Amniotic stem cell (primary cell): Measurements from ENCODE around the gene DENND1A.
"Not testable (repeated sequence)": the region's sequence is repeated elsewhere in the genome, so short reads cannot be mapped to it uniquely, and the experiment has no call there.

Source experiments
- DNase-seq: peaks from one replicate; lab custom pipeline; 2025; lab: John Stamatoyannopoulos, UW

Gene DENND1A, protein sequence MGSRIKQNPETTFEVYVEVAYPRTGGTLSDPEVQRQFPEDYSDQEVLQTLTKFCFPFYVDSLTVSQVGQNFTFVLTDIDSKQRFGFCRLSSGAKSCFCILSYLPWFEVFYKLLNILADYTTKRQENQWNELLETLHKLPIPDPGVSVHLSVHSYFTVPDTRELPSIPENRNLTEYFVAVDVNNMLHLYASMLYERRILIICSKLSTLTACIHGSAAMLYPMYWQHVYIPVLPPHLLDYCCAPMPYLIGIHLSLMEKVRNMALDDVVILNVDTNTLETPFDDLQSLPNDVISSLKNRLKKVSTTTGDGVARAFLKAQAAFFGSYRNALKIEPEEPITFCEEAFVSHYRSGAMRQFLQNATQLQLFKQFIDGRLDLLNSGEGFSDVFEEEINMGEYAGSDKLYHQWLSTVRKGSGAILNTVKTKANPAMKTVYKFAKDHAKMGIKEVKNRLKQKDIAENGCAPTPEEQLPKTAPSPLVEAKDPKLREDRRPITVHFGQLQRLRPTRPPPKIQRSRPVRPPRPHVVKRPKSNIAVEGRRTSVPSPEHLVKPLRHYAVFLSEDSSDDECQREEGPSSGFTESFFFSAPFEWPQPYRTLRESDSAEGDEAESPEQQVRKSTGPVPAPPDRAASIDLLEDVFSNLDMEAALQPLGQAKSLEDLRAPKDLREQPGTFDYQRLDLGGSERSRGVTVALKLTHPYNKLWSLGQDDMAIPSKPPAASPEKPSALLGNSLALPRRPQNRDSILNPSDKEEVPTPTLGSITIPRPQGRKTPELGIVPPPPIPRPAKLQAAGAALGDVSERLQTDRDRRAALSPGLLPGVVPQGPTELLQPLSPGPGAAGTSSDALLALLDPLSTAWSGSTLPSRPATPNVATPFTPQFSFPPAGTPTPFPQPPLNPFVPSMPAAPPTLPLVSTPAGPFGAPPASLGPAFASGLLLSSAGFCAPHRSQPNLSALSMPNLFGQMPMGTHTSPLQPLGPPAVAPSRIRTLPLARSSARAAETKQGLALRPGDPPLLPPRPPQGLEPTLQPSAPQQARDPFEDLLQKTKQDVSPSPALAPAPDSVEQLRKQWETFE

DNA sequence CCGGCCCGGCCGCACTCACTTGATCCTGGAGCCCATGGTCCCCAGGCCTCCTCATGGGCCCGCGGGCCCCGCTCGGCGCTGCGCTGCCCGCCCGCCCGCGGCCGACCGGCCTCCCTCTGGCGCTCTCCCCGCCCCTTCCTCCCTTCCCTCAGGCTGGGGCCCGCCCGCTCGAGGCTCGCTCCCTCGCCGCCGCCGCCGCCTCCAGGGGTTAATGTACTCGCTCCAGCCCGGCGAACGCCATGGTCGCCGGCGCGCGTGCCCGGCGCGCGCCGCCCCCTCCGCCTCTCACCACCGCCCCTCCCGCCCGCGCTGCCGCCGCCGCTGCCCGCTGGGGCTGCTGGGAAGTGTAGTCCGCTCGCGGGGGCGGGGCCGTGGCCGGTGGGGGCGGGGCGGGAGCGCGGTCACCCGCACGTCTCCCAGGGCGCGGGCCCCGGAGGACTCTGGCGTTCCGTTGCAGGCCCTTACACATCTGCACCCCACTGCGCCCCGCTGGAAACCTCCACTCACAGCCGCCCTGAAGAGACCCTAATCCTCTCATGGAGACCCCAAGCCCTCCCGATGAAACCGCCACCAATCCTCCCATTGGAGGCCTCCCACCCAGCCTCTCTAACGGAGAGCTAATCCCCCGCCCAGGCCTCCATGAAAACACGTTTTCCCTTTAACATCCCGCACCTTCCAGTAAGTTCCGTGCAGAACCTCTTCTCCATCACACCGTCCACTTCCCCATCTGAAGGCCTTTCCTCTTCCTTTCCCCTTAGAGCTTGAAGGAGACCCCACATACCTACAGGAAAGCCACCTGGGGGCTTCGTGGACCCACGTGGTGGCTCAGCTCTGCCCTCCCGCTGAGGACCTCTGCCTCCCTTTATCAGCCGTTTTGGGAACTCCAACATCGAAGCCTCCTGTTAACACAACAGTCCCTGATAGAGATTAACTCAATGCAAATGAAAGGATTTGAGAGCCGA lies at the start of gene DENND1A:
Gene DENND1A (minus strand): TSS at position 257 of the 962 bp plus-strand sequence. CDS start 221 bp downstream, at position 36.
- DNase-seq = peak; percentile 74

DNA sequence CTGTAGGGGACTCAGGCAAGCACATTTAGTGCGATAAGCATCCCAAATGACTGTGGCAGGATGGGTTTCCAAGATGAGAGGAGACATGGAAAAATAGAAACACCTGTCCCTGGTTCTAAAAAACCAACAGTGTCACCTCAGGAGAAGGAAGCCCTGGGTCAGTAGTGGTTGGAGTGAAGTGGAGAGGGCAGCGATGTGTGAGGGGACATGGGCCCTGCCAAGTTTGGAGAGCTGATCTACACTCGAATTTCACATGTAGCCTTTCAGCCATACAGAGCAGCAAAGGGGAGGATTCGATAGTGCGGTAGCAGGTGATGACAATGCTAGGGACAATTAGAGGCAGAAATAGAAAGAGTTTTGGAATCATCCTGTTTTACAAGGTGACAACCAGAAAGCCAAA lies 49.1 kb upstream of the DENND1A start:
- no peak for DNase-seq

DNA sequence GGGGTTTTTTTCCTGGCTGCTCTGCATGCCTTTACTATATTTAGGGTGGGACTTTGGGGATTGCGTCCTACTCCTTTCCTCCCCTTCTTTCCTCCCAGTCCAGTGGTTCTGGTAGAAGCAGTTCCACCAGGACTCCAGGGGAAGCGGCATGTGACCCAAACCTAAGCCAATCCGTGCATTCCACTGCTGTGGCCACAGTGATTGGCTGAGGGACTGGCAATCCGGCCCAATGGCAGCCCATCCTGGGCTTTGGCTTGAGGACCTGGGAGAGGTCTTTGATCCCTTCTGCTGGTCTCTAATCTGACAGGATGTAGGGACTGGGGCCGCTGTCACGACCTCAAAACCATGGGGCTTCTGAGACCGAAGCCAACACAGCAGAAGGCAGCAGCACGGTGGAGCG lies 46.7 kb upstream of the DENND1A start:
- not testable (repeated sequence) for DNase-seq

DNA sequence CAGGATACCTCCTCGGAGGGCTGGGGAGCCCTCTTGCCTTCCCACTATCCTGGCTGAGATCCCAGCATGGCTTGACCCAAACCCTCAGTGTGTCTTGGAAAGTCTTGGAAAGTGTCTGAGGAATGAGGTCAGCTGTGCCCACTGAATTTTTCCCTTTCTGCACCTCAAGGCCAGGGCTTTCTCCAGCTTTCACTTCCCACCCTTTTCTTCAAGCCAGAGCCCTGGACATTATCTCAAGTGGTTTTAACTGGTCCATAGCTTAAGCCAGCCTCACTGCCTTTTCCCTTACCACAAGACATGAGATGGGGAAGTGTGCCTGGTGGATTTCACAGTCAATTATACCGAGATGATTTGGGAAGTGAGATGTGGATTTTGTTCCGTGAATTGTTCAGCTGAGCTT lies 45.9 kb upstream of the DENND1A start:
- DNase-seq = no peak

DNA sequence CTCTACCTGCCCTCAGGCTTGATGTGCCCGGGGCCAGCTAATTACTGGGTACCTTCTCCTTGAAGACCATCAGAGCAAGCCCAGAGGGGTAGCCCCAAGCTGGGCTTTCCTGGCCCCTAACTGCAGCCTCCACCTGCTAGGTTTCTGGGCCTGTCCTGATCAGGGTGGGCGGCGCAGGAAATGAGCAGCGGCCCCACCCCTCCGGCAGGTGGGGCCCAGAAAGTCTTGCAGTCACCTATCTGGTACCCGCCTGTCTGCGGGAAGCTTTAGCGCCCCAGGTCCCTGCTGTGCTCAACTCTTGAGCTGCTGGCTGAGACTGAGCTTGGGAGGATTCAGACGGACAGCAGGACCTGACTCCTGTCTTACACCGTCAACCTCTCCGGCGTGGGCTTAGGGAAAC lies 44.5 kb upstream of the DENND1A start:
- no peak for DNase-seq

DNA sequence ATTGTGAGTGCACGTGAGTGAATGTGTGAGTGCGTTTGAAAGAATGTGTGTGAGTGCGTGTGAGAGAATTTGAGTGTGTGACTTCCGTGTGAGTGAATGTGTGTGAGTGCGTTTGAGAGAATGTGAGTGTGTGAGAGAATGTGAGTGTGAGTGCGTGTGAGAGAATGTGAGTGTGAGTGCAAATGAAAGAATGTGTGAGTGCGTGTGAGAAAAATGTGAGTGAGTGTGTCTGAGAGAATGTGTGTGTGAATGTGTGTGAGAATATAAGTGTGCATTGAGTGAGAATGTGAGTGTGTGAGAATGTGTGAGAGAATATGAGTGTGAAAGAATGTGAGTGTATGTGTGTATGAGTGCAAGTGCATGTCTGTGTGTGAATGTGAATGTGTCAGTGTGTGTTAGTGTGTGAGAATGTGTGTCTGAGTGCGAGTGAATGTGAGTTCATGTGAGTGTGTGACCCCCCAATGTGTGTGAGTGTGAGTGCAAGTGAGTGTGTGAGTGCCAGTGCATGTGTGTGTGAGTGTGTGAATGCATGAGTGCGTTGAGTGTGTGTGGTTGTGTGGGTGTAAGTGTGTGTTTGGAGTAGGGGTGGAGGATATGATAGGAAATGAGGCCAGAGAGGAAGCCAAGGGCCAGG lies 43.8 kb upstream of the DENND1A start:
- no peak for DNase-seq

DNA sequence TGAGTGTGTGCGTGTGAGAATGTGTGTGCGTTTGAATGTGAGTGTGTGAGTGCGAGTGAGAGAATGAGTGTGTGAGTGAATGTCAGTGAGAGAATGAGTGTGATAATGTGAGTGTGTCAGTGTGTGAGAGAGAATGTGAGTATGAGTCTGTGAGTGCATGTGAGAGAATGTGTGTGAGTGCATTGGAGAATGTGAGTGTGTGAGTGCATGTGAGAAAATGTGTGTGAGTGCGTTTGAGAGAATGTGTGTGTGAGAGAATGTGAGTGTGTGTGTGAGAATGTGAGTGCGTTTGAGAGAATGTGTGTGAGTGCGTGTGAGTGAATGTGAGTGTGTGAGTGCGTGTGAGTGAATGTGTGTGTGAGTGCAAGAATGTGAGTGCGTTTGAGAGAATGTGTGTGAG lies 42.7 kb upstream of the DENND1A start:
- no peak for DNase-seq

DNA sequence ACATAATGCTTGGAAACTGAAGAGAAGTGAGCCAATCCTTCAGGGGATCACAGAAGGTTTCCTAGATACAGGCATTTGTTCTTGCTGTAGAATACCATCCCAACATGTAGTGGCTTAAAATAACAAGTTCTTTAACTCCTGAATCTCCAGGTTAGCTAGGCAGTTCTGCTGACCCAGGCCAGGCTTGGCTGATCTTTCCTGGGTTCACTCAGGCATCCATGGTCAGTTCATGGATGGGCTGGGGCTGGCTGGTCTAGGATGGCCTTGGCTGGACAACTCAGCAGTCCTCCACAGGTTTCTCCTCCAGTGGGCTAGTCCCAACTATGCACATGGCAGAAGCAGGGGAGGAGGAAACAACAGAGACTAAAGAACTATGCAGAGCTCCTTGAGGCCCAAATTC lies 37.4 kb upstream of the DENND1A start:
- DNase-seq = no peak

DNA sequence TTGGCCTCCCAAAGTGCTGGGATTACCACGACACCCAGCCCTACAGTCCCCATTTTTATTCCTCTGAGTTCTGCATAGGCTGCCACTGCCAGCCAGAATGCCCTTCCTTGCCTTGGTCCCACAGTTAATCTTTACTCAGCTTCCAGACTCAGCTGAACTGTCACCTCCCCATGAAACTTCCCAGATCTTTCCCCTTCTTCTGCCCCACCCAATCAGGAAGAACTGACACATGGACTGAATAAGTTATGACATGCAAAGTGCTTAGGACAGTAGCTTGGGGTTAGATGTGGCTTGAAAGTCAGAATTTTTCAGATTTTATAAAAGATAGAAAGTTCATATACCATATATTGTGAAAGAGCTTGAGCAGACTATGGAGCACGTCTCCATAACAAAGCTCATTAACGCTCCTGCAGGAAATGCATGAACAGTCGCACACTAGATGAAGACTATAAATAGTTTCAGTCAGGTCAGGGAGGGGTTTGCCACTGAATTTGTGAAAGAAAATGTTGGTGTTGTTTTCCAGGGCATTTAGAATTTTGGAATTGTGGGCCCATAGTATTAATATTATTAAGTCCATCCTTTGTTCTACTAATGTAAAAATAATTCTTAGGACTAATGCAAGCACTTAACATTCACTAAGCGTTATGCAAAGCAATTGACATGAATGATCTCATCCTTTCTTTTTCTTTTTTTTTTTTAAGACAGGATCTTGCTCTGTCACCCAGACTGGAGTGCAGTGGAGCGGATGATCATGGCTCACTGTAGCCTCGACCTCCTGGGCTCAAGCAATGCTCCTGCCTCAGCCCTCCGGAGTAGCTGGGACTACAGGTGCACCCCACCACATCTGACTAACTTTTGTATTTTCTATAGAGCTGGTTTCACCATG lies 36.1 kb upstream of the DENND1A start:
- no peak for DNase-seq

DNA sequence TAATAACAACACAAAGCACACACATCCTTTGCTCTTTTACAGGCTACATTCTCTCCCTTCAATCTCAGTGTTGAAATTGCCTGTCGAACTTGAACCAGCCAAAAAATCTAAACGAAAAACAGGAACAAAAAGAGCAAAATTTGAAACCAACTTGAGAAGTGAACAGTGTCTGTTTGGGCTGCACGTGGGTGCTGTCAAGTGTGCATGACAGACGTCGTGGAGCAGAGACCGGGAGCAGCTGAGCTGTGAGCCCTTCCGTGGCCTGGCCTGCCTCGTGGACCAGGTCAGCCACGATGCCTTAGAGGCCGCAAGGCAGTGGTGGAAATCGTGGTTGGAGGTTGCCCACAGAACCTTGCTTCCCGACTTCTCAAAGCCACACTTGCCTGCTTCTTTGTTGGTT lies 34.8 kb upstream of the DENND1A start:
- DNase-seq = no peak

DNA sequence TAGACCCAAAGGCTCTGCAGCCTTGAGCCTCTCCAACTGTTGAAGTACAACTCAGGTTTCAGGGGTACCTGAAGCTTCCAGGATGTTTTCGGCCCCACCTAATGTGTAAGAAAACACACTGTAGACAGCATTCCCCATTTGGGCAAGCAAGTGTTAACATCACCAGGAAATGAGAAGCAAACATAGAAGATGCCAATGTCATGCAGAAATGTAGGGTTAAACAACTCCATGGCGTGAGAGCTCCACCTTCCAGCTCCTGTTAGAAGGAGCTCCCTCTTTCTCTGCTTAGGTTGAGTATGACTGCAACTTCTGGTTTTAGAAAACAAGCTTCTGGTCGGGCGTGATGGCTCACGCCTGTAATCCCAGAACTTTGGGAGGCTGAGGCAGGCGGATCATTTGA lies 31.0 kb upstream of the DENND1A start:
- no peak for DNase-seq

DNA sequence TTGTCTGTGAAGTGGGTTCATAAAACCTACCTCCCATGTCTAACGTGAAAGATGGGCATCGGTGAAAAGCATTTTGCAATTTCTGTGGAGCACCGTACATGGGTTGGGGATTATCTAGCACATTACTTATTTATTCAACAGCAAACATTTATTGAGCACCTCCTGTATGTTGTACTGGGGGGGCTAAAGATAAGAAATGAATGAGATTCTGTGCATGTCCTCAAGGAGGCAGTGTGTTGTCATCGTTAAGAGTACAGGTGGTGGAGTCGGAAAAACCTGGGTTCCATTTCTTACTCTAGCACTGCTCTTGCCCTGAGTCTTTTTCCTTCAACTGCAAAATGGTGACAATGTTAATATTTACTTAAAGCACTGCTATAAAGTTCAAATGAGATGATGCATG lies 30.4 kb upstream of the DENND1A start:
- no peak for DNase-seq

DNA sequence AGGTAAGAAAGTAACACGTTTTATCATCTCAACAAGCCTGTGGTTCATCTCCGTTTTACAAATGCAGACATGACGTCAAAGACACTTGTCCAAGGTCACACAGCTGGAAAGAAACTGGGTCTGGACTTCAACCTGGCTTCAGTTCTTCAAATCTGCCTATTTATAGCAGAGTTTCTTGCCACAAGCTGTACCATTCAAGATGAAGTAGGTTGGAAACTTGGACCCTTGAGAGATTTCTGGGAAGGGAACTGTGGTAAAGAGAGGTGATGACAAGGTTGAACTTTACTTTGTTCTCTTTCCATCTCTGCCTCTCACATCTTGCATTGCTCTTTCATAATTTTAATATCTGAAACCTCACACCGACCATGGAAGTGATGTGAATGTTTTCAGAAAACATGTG lies 29.9 kb upstream of the DENND1A start:
- DNase-seq = no peak

DNA sequence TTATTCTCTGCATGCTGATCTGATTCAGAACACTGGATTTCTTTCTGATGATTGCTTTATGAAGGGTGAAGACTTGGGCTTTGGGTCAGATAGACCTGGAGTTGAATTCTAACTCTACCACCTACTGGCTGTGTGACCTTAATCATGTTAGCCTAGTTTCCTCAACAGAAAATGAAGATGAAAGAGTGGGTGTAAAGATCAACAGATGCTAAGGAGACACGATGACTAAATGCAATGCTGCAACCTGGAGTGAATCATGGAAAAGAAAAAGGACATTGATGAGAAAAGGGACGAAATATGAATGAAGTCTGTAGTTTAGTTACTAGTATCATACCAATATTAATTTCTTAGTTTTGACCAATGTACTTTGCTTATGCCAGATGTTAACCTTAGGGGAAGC lies 27.8 kb upstream of the DENND1A start:
- no peak for DNase-seq

DNA sequence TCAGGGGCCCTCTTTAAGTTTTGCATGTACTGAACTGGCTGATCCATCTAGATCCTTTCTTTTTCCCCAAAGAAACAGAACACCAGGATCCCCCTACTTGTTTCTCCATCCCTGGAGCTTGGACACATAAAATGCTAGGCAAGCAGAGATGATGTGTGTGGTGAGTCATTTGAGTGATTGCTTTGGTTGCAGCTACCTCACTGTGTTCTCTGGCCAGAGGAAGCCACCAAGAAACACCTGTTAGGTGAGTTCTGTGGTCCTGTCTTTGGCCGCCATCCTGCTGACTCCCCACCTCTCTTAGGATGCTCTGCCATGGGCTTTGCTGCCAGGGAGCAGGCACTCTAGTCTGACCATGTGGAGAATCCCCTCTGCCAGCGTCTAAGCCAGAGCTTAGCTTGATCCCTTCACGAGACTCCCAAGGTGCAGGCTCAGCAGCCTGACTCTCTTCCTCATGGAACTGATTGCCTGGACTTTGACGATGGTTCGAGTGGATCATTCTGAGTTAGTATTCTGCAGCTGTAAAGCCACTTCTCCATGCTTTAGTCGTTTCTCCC lies 27.3 kb upstream of the DENND1A start:
- no peak for DNase-seq

DNA sequence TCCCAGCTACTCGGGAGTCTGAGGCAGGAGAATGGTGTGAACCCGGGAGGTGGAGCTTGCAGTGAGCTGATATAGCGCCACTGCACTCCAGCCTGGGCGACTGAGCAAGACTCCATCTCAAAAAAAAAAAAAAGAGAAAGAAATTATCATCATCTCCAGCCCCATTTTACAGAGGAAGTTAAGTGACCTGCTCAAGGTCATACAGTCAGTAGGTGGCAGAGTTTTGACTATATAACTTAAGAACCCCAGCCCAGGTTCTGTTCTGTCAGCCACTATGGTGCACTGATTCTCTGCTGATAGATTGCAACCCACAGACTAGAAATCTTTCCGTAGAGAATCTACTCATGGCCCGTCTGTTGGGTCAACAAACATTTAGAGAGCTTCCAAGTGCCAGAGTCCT lies 25.7 kb upstream of the DENND1A start:
- no peak for DNase-seq

DNA sequence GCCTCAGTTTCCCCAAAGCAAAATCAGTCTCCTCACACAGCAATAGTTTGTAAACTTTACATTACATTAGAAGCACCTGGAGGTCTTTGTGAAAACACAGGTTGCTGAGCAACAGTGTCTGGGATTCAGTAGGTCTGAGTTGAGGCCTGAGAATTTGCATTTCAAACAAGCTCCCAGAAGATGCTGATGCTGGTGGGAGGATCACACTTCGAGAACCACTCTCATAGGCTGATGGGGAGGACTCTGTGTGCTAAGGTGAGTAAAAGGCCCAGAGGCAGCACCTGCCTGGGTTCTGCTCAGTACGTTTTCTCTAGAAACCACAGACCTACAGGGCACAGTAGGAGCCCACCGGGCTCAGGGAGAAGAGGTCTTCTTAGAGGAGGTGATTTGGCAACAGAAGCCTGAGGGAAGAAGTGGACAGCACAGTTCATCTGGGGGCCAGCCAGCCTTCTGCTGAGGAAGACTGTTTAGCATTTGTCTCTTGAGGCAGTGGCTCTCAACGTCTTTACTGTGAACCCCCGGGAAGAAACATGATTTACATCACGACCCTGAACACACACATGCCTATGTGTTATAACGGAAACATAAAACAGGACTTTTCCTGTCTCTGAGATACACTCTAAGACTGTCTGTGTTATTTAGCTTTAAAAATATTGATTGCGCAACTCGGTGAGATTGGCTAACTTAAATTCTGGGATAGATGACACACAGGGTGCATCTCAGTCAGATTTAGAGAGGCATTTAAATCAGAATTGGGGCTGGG lies 24.8 kb upstream of the DENND1A start:
- DNase-seq = no peak

DNA sequence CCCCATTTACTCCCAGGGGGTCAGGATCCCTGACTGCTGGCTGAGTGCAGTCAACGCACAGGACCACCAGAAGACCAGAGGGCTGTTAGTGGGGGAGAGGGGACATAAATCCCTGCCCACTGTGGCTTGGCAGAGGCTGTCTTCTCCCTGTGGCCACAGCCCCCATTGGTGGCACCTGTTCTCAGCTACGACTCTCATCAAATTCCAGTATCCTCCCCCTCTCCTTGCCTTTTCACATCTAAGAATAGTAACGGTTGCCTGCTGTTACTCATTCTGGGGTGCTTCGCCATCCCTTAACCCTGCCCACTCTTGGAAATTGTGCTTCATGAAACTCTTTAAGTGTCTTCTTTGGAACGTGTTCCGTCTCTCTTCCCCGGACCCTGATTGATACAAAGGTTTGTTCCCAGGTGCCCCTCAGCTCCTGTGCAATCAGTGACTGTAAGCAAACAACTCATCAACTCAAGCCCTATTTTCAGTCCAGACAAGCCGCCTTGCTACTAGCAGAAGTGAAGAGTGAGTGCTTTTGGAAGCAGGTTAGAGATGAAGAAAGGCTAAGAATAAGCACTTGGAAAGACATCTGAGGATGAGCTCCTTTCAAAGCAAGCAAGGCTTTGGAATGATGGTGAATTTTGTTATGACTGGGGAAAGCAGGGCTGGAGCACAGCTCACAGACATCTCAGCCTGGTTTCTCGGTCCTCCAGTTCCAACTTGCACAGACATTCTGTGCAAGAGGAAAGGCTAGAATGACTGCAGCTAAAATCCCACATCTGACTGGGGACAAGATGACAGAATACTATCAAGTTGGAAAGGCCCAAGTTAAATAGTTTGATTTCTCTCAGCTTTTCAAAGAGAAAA lies 22.9 kb upstream of the DENND1A start:
- DNase-seq = no peak
